Colonic mucosa (tissue), 4 donors: ENCODE results near the gene FAM3B. TPM values are rescaled to one million over a fixed set of nuclear protein-coding genes. Genes with fewer than 3 reads are reported as not detected.

Source experiments
- DNase-seq: peaks from one replicate; pipeline ENCODE4 v3.0.0-alpha.2; 2020
- H3K27ac ChIP-seq: fragments of 200-600 bp; one replicate; pipeline ENCODE4 v1.8.0; 2021
- H3K27me3 ChIP-seq: fragments of 200-600 bp; one replicate; pipeline ENCODE4 v1.8.0; 2021
- H3K36me3 ChIP-seq: fragments of 200-600 bp; one replicate; pipeline ENCODE4 v1.8.0; 2021
- H3K4me1 ChIP-seq: fragments of 200-600 bp; one replicate; pipeline ENCODE4 v1.8.0; 2021; ENCODE audit warnings: mild to moderate bottlenecking
- H3K4me3 ChIP-seq: fragments of 200-600 bp; one replicate; pipeline ENCODE4 v1.8.0; 2021
- H3K9ac ChIP-seq, 2 donors: one replicate each; pipeline ENCODE4 v1.7.0; 2013; ENCODE audit warnings: control low read depth in 2 of 2, low read depth in 2 of 2, low read length in 2 of 2
- H3K9me3 ChIP-seq: fragments of 200-600 bp; one replicate; pipeline ENCODE4 v1.8.0; 2021
- intact Hi-C: fragments of 100-400 bp; cut with DNase I; formaldehyde crosslinking; loops from one replicate; pipeline ENCODE4 v1.14.1; 2022
- total RNA-seq, 2 donors: library from RNA; stranded (reverse); fragmentation: NEBNext Ultra II Directional in 1 of 2; extraction: Animal tissue kit (Norgen Biotek cat#: 25700) in 1 of 2; gene quantifications; one replicate each; pipeline ENCODE4 v1.2.1, GENCODE V29; 2021
- TF ChIP-seq, protein P1 (sequence below): fragments of 200-600 bp; IDR thresholded peaks from one replicate; pipeline ENCODE4 v1.8.0; 2022; ENCODE audit warnings: antibody characterized with exemption, mild to moderate bottlenecking
- donor health status: healthy.
- donor health status: DM: no; HTN: no; CAD: no.
- donor health status: DM: no; HTN: no; CAD: no.

FAM3B gene
- under 1 TPM; 0.35 to 0.90 TPM for total RNA-seq

- no peaks in the 10 kb centered on the region for H3K4me1 ChIP-seq
- H3K27ac ChIP-seq: no peak within 1 kb of the TSS
- H3K9me3 ChIP-seq: no peaks in the 10 kb centered on the region
- peak within 1 kb of the TSS in 1 of 2 donors; percentile 57 for H3K9ac ChIP-seq
- no peak for DNase-seq
- TF ChIP-seq, protein P1, sequence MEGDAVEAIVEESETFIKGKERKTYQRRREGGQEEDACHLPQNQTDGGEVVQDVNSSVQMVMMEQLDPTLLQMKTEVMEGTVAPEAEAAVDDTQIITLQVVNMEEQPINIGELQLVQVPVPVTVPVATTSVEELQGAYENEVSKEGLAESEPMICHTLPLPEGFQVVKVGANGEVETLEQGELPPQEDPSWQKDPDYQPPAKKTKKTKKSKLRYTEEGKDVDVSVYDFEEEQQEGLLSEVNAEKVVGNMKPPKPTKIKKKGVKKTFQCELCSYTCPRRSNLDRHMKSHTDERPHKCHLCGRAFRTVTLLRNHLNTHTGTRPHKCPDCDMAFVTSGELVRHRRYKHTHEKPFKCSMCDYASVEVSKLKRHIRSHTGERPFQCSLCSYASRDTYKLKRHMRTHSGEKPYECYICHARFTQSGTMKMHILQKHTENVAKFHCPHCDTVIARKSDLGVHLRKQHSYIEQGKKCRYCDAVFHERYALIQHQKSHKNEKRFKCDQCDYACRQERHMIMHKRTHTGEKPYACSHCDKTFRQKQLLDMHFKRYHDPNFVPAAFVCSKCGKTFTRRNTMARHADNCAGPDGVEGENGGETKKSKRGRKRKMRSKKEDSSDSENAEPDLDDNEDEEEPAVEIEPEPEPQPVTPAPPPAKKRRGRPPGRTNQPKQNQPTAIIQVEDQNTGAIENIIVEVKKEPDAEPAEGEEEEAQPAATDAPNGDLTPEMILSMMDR: no peak
- H3K27me3 ChIP-seq: peaks cover 29% of the 10 kb centered on the region
- H3K4me3 ChIP-seq: peak within 1 kb of the TSS; percentile 12
- H3K36me3 ChIP-seq: no peaks in the 10 kb centered on the region
- intact Hi-C loops: no loop called here
Observed at GRCh38 chr21:41316200-41317062, at the start of gene FAM3B. Gene FAM3B (plus strand): TSS chr21:41316801. CDS start chr21:41316880, 79 bp downstream.

DNA sequence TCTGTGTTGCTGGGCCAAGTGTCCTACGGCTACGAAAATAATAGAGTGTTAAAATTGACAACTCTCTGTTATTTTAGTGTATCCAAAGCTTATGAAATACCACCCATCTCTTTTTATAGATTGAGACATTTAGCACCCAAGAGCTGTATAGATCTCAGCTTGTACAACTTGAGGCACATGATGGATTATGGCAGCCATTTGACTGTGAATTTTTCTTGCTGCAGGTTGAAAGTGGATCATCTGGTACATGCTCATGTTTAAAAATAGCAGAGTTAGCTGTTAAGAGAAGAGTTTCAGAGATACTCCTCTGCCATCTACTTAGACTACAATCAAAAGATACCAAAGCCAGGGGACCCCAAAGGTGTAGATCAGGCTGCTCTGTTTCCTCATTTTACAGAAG, 49.3 kb upstream of the FAM3B start:
- intact Hi-C loops: no loop called here
- Histone ChIP-seq H3K27ac (no peak overlapping the region), H3K4me1 (no peaks in the 10 kb centered on the region), H3K36me3 (no peaks in the 10 kb centered on the region), H3K27me3 (no peaks in the 10 kb centered on the region), H3K9ac (no peak overlapping the region), H3K9me3 (no peaks in the 10 kb centered on the region), H3K4me3 (no peak overlapping the region)
- TF ChIP-seq, protein P1: no peak
- no peak for DNase-seq

DNA sequence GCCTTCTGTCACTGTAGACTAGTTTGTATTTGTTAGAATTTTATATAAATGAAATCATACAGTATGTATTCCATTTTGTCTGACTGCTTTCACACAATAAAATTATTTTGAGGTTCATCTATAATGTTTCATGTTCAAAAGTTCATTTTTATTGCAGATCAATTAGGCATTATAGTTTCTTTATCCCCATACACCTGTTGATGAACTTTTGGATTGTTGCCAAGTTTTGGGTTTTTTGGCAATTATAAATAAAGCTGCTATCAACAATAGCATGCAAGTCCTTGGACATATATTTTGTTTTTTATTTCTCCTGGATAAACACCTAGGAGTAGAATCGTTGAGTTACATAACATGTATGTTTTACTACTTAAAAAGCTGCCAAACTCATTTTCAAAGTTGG, 47.1 kb upstream of the FAM3B start:
- Histone ChIP-seq H3K9me3 (no peaks in the 10 kb centered on the region), H3K36me3 (no peaks in the 10 kb centered on the region), H3K27ac (no peak overlapping the region), H3K4me1 (no peaks in the 10 kb centered on the region), H3K4me3 (no peak overlapping the region), H3K27me3 (no peaks in the 10 kb centered on the region), H3K9ac (no peak overlapping the region)
- no peak for DNase-seq
- TF ChIP-seq, protein P1: no peak
- intact Hi-C loops: no loop called here

DNA sequence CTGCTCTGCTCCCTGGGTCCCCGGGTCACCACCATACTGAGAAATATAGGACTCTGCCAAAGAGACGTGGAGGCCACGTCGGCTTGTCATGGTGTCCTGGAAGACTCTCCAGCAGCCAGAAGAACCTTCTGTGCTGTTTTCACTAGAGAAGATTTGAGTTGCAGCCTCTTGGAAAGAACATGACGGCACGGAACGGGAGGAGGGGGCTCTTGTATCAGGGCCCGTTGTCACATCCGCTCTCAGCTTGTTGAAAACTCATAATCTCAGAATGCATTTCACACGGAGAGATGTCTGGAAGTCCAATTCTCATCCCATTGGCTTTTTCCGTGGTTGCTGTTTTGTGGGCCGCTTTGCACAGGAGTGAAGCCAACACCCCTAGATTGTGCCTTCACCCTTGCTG, 39.4 kb upstream of the FAM3B start:
- Histone ChIP-seq H3K27ac (no peak overlapping the region), H3K4me3 (no peak overlapping the region), H3K36me3 (no peaks in the 10 kb centered on the region), H3K9ac (no peak overlapping the region), H3K27me3 (no peaks in the 10 kb centered on the region), H3K4me1 (no peaks in the 10 kb centered on the region), H3K9me3 (no peaks in the 10 kb centered on the region)
- intact Hi-C loops: no loop called here
- TF ChIP-seq, protein P1: no peak
- no peak for DNase-seq

- TF ChIP-seq, protein P1: no peak
- Histone ChIP-seq H3K36me3 (no peaks in the 10 kb centered on the region), H3K27ac (no peak overlapping the region), H3K4me3 (no peak overlapping the region), H3K9me3 (no peaks in the 10 kb centered on the region), H3K9ac (no peak overlapping the region), H3K4me1 (no peaks in the 10 kb centered on the region), H3K27me3 (no peaks in the 10 kb centered on the region)
- DNase-seq: no peak
- intact Hi-C loops: no loop called here
Observed at GRCh38 chr21:41277846-41278245, 38.8 kb upstream of the FAM3B start.
